Measurements from ENCODE around the gene KLHL28.

DNA sequence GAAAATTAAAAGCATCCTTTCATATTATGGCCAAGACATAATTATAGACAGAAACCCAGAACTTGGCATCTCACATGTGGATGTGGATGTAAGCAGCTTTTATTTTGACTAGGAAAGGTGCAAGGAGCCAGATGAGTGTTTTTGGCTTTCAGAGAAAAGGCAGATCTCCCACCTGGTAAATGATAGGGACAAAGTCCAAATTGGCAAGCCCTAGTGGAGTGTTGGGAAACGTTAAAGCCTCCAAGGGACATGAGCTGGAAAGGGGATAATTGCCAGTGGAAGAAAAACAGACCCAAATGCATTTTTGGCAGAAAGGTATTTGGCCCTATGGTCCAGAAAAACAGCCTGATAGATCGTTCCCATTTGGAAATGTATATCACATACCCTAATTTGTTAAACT is 60.1 kb downstream of the KLHL28 start:
- TF ChIP-seq, protein P1, sequence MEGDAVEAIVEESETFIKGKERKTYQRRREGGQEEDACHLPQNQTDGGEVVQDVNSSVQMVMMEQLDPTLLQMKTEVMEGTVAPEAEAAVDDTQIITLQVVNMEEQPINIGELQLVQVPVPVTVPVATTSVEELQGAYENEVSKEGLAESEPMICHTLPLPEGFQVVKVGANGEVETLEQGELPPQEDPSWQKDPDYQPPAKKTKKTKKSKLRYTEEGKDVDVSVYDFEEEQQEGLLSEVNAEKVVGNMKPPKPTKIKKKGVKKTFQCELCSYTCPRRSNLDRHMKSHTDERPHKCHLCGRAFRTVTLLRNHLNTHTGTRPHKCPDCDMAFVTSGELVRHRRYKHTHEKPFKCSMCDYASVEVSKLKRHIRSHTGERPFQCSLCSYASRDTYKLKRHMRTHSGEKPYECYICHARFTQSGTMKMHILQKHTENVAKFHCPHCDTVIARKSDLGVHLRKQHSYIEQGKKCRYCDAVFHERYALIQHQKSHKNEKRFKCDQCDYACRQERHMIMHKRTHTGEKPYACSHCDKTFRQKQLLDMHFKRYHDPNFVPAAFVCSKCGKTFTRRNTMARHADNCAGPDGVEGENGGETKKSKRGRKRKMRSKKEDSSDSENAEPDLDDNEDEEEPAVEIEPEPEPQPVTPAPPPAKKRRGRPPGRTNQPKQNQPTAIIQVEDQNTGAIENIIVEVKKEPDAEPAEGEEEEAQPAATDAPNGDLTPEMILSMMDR (IDR thresholded peaks at IDR 0.05), result no peak
- TF ChIP-seq RFX5 (IDR thresholded peaks at IDR 0.05) (no peak), CHD2 (IDR thresholded peaks at IDR 0.05; ENCODE audit: low read length, partially characterized antibody) (no peak)

Measured in A549 (cell line).